ENCODE measurements around the gene SPEM3.

The SPEM3 gene

DNA sequence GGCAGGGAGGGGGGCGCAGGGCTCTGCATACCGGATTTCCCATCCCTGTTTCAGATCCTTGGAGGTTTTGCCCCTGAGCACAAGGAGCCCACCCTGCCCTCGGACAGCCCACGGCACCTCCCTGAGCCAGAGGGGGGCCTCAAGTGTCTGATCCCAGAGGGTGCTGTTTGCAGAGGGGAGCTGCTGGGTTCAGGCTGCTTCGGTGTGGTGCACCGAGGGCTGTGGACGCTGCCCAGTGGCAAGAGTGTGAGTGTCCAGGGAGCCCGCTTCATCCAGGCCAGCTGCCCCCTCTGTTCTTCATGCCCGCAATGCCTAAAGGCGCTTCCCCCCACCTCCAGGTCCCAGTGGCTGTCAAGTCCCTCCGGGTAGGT lies 45.3 kb upstream of the SPEM3 start:
- no peak overlapping the region for H3K27ac ChIP-seq
- peak overlapping the region in 1 of 2 donors; percentile 55 for H3K4me3 ChIP-seq
- H3K36me3 ChIP-seq = peaks cover 0 to 39% (median 0%) of the 10 kb centered on the region in 3 donors
- TF ChIP-seq, protein P1, sequence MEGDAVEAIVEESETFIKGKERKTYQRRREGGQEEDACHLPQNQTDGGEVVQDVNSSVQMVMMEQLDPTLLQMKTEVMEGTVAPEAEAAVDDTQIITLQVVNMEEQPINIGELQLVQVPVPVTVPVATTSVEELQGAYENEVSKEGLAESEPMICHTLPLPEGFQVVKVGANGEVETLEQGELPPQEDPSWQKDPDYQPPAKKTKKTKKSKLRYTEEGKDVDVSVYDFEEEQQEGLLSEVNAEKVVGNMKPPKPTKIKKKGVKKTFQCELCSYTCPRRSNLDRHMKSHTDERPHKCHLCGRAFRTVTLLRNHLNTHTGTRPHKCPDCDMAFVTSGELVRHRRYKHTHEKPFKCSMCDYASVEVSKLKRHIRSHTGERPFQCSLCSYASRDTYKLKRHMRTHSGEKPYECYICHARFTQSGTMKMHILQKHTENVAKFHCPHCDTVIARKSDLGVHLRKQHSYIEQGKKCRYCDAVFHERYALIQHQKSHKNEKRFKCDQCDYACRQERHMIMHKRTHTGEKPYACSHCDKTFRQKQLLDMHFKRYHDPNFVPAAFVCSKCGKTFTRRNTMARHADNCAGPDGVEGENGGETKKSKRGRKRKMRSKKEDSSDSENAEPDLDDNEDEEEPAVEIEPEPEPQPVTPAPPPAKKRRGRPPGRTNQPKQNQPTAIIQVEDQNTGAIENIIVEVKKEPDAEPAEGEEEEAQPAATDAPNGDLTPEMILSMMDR (IDR thresholded peaks at IDR 0.05) = no peak
- no peak for DNase-seq
- no peaks in the 10 kb centered on the region for H3K9me3 ChIP-seq
- H3K27me3 ChIP-seq = peaks cover 0 to 46% of the 10 kb centered on the region in 2 donors
- peaks cover 0 to 39% (median 26%) of the 10 kb centered on the region in 4 donors for H3K4me1 ChIP-seq
- intact Hi-C loops (cut with DNase I; ENCODE audit: low total_unique reads) = no loop called here

GRCh38 chr17:7383742-7384488 lies 44.7 kb upstream of the SPEM3 start:
- no peaks in the 10 kb centered on the region for H3K9me3 ChIP-seq
- peak overlapping the region in 1 of 2 donors; percentile 56 for H3K27ac ChIP-seq
- TF ChIP-seq, protein P1 (IDR thresholded peaks at IDR 0.05) = no peak
- H3K4me1 ChIP-seq = peaks cover 0 to 39% (median 26%) of the 10 kb centered on the region in 4 donors
- H3K4me3 ChIP-seq = peak overlapping the region; percentile 42 to 55
- DNase-seq = no peak
- intact Hi-C loops (cut with DNase I; ENCODE audit: low total_unique reads) = no loop called here
- peaks cover 0 to 40% of the 10 kb centered on the region in 2 donors for H3K27me3 ChIP-seq
- peaks cover 0 to 44% (median 5%) of the 10 kb centered on the region in 3 donors for H3K36me3 ChIP-seq

- no peak for DNase-seq
- TF ChIP-seq, protein P1 (IDR thresholded peaks at IDR 0.05) = no peak
- Histone ChIP-seq H3K36me3 (peaks cover 0 to 51% (median 10%) of the 10 kb centered on the region in 3 donors), H3K27ac (peak overlapping the region in 1 of 2 donors; percentile 56), H3K4me1 (peaks cover 0 to 39% (median 26%) of the 10 kb centered on the region in 4 donors), H3K27me3 (peaks cover 0 to 37% of the 10 kb centered on the region in 2 donors), H3K9me3 (no peaks in the 10 kb centered on the region), H3K4me3 (peak overlapping the region; percentile 42 to 55)
- intact Hi-C loops (cut with DNase I; ENCODE audit: low total_unique reads) = no loop called here
Observed at GRCh38 chr17:7384489-7385081, 44.1 kb upstream of the SPEM3 start.

- intact Hi-C loops (cut with DNase I; ENCODE audit: low total_unique reads) = no loop called here
- peaks cover 0 to 26% (median 15%) of the 10 kb centered on the region in 4 donors for H3K4me1 ChIP-seq
- no peak overlapping the region for H3K27ac ChIP-seq
- no peaks in the 10 kb centered on the region for H3K9me3 ChIP-seq
- no peak overlapping the region for H3K4me3 ChIP-seq
- TF ChIP-seq, protein P1 (IDR thresholded peaks at IDR 0.05) = no peak
- H3K36me3 ChIP-seq = peaks cover 0 to 69% (median 25%) of the 10 kb centered on the region in 3 donors
- no peaks in the 10 kb centered on the region for H3K27me3 ChIP-seq
- no peak for DNase-seq
Observed at GRCh38 chr17:7388856-7389255, 39.8 kb upstream of the SPEM3 start.

GRCh38 chr17:7389924-7390910 lies 38.4 kb upstream of the SPEM3 start:
- DNase-seq = no peak
- intact Hi-C loops (cut with DNase I; ENCODE audit: low total_unique reads) = no loop called here
- Histone ChIP-seq H3K27me3 (no peaks in the 10 kb centered on the region), H3K4me3 (no peak overlapping the region), H3K9me3 (no peaks in the 10 kb centered on the region), H3K27ac (no peak overlapping the region), H3K4me1 (peaks cover 0 to 26% (median 13%) of the 10 kb centered on the region in 4 donors), H3K36me3 (peaks cover 0 to 60% (median 25%) of the 10 kb centered on the region in 3 donors)
- TF ChIP-seq, protein P1 (IDR thresholded peaks at IDR 0.05) = no peak
